T follicular helper cell (primary cell): ENCODE measurements around the gene COPS4.

Experiments
- DNase-seq: peaks from one replicate; pipeline ENCODE4 v3.0.0-alpha.2; 2020; ENCODE audit warnings: low read depth

The COPS4 gene

GRCh38 chr4:83121246-83121645 lies 86.3 kb downstream of the COPS4 start:
- no peak for DNase-seq

GRCh38 chr4:83124111-83124780 lies 89.3 kb downstream of the COPS4 start:
- DNase-seq: no peak
